Measurements from ENCODE around the gene RPIA. TPM values are rescaled to one million over a fixed set of nuclear protein-coding genes. Genes with fewer than 3 reads are reported as not detected.

Gene RPIA
- total RNA-seq, 1 donor from 2014 or later: 67.1 TPM

GRCh38 chr2:88693911-88694414 is 2.5 kb downstream of the RPIA start:
- peaks cover 8% of the 10 kb centered on the region for H3K36me3 Mint-ChIP-seq (ENCODE audit: low read depth)
- H3K27ac Mint-ChIP-seq: no peak overlapping the region
- no peak overlapping the region for H3K4me3 Mint-ChIP-seq (ENCODE audit: low read depth)
- no peak for DNase-seq (ENCODE audit: low spot score)
- intact Hi-C loops (cut with micrococcal nuclease): loop anchor here (10.0 kb wide), 1 partner anchor 499 kb away; no protein-coding TSS in a partner anchor
- no peaks in the 10 kb centered on the region for H3K27me3 Mint-ChIP-seq (ENCODE audit: low read depth)
- no peaks in the 10 kb centered on the region for H3K9me3 Mint-ChIP-seq
- peaks cover 33% of the 10 kb centered on the region for H3K4me1 Mint-ChIP-seq (ENCODE audit: low read depth)

GRCh38 chr2:88696611-88697010 is 5.1 kb downstream of the RPIA start:
- Mint-ChIP-seq H3K4me3 (ENCODE audit: low read depth) (no peak overlapping the region), H3K9me3 (no peaks in the 10 kb centered on the region), H3K27me3 (ENCODE audit: low read depth) (no peaks in the 10 kb centered on the region), H3K36me3 (ENCODE audit: low read depth) (peaks cover 23% of the 10 kb centered on the region), H3K4me1 (ENCODE audit: low read depth) (peaks cover 16% of the 10 kb centered on the region), H3K27ac (no peak overlapping the region)
- intact Hi-C loops (cut with micrococcal nuclease): loop anchor here (10.0 kb wide), 1 partner anchor 502 kb away; no protein-coding TSS in a partner anchor
- no peak for DNase-seq (ENCODE audit: low spot score)

GRCh38 chr2:88697370-88698026 is 6.0 kb downstream of the RPIA start:
- H3K4me1 Mint-ChIP-seq (ENCODE audit: low read depth): peaks cover 16% of the 10 kb centered on the region
- no peak for DNase-seq (ENCODE audit: low spot score)
- H3K36me3 Mint-ChIP-seq (ENCODE audit: low read depth): peaks cover 32% of the 10 kb centered on the region
- no peak overlapping the region for H3K4me3 Mint-ChIP-seq (ENCODE audit: low read depth)
- no peak overlapping the region for H3K27ac Mint-ChIP-seq
- no peaks in the 10 kb centered on the region for H3K9me3 Mint-ChIP-seq
- H3K27me3 Mint-ChIP-seq (ENCODE audit: low read depth): no peaks in the 10 kb centered on the region
- intact Hi-C loops (cut with micrococcal nuclease): loop anchor here (10.0 kb wide), 1 partner anchor 503 kb away; no protein-coding TSS in a partner anchor

GRCh38 chr2:88698027-88698413 is 6.5 kb downstream of the RPIA start:
- no peaks in the 10 kb centered on the region for H3K9me3 Mint-ChIP-seq

GRCh38 chr2:88698498-88699233 is 7.2 kb downstream of the RPIA start:
- no peak for DNase-seq (ENCODE audit: low spot score)
- Mint-ChIP-seq H3K9me3 (no peaks in the 10 kb centered on the region), H3K27me3 (ENCODE audit: low read depth) (no peaks in the 10 kb centered on the region), H3K27ac (no peak overlapping the region), H3K4me3 (ENCODE audit: low read depth) (no peak overlapping the region), H3K4me1 (ENCODE audit: low read depth) (peaks cover 5% of the 10 kb centered on the region), H3K36me3 (ENCODE audit: low read depth) (peaks cover 44% of the 10 kb centered on the region)
- intact Hi-C loops (cut with micrococcal nuclease): loop anchor here (10.0 kb wide), 1 partner anchor 504 kb away; no protein-coding TSS in a partner anchor

More at GRCh38 chr2:88698027-88698413, 6.5 kb downstream of the RPIA start:
- peaks cover 37% of the 10 kb centered on the region for H3K36me3 Mint-ChIP-seq (ENCODE audit: low read depth)
- no peaks in the 10 kb centered on the region for H3K27me3 Mint-ChIP-seq (ENCODE audit: low read depth)
- DNase-seq (ENCODE audit: low spot score): no peak
- intact Hi-C loops (cut with micrococcal nuclease): loop anchor here (10.0 kb wide), 1 partner anchor 503 kb away; no protein-coding TSS in a partner anchor
- H3K4me3 Mint-ChIP-seq (ENCODE audit: low read depth): no peak overlapping the region
- no peak overlapping the region for H3K27ac Mint-ChIP-seq
- H3K4me1 Mint-ChIP-seq (ENCODE audit: low read depth): peaks cover 11% of the 10 kb centered on the region

GRCh38 chr2:88707003-88707402 is 15.5 kb downstream of the RPIA start:
- DNase-seq (ENCODE audit: low spot score): no peak
- no peak overlapping the region for H3K27ac Mint-ChIP-seq
- H3K4me1 Mint-ChIP-seq (ENCODE audit: low read depth): no peaks in the 10 kb centered on the region
- intact Hi-C loops (cut with micrococcal nuclease): no loop called here
- H3K36me3 Mint-ChIP-seq (ENCODE audit: low read depth): peaks cover 49% of the 10 kb centered on the region
- H3K4me3 Mint-ChIP-seq (ENCODE audit: low read depth): no peak overlapping the region
- peaks cover 22% of the 10 kb centered on the region for H3K9me3 Mint-ChIP-seq
- no peaks in the 10 kb centered on the region for H3K27me3 Mint-ChIP-seq (ENCODE audit: low read depth)

- intact Hi-C loops (cut with micrococcal nuclease): no loop called here
- peaks cover 38% of the 10 kb centered on the region for H3K36me3 Mint-ChIP-seq (ENCODE audit: low read depth)
- no peak for DNase-seq (ENCODE audit: low spot score)
- H3K4me3 Mint-ChIP-seq (ENCODE audit: low read depth): no peak overlapping the region
- peaks cover 17% of the 10 kb centered on the region for H3K9me3 Mint-ChIP-seq
- H3K27ac Mint-ChIP-seq: no peak overlapping the region
- H3K27me3 Mint-ChIP-seq (ENCODE audit: low read depth): no peaks in the 10 kb centered on the region
- H3K4me1 Mint-ChIP-seq (ENCODE audit: low read depth): no peaks in the 10 kb centered on the region
These were observed 17.7 kb downstream of the RPIA start for GRCh38 chr2:88709181-88709631.

- Mint-ChIP-seq H3K36me3 (ENCODE audit: low read depth) (peaks cover 27% of the 10 kb centered on the region), H3K27me3 (ENCODE audit: low read depth) (no peaks in the 10 kb centered on the region), H3K9me3 (no peaks in the 10 kb centered on the region), H3K4me1 (ENCODE audit: low read depth) (no peaks in the 10 kb centered on the region), H3K27ac (no peak overlapping the region), H3K4me3 (ENCODE audit: low read depth) (no peak overlapping the region)
- intact Hi-C loops (cut with micrococcal nuclease): no loop called here
- no peak for DNase-seq (ENCODE audit: low spot score)
These were observed 19.8 kb downstream of the RPIA start for GRCh38 chr2:88711289-88711688.

GRCh38 chr2:88711897-88712296 is 20.4 kb downstream of the RPIA start:
- Mint-ChIP-seq H3K36me3 (ENCODE audit: low read depth) (peaks cover 28% of the 10 kb centered on the region), H3K4me1 (ENCODE audit: low read depth) (no peaks in the 10 kb centered on the region), H3K27me3 (ENCODE audit: low read depth) (no peaks in the 10 kb centered on the region), H3K27ac (no peak overlapping the region), H3K9me3 (peaks cover 2% of the 10 kb centered on the region), H3K4me3 (ENCODE audit: low read depth) (no peak overlapping the region)
- DNase-seq (ENCODE audit: low spot score): no peak
- intact Hi-C loops (cut with micrococcal nuclease): no loop called here

GRCh38 chr2:88713408-88713807 is 21.9 kb downstream of the RPIA start:
- DNase-seq (ENCODE audit: low spot score): no peak
- Mint-ChIP-seq H3K27ac (no peak overlapping the region), H3K4me1 (ENCODE audit: low read depth) (no peaks in the 10 kb centered on the region)

GRCh38 chr2:88714667-88715066 is 23.2 kb downstream of the RPIA start:
- Mint-ChIP-seq H3K9me3 (peaks cover 15% of the 10 kb centered on the region), H3K27ac (no peak overlapping the region), H3K4me3 (ENCODE audit: low read depth) (no peak overlapping the region), H3K36me3 (ENCODE audit: low read depth) (peaks cover 41% of the 10 kb centered on the region), H3K27me3 (ENCODE audit: low read depth) (no peaks in the 10 kb centered on the region), H3K4me1 (ENCODE audit: low read depth) (no peaks in the 10 kb centered on the region)
- intact Hi-C loops (cut with micrococcal nuclease): no loop called here
- no peak for DNase-seq (ENCODE audit: low spot score)

More at GRCh38 chr2:88713408-88713807, 21.9 kb downstream of the RPIA start:
- intact Hi-C loops (cut with micrococcal nuclease): no loop called here
- no peak overlapping the region for H3K4me3 Mint-ChIP-seq (ENCODE audit: low read depth)
- H3K9me3 Mint-ChIP-seq: peaks cover 15% of the 10 kb centered on the region
- H3K36me3 Mint-ChIP-seq (ENCODE audit: low read depth): peaks cover 40% of the 10 kb centered on the region
- H3K27me3 Mint-ChIP-seq (ENCODE audit: low read depth): no peaks in the 10 kb centered on the region

- no peaks in the 10 kb centered on the region for H3K4me1 Mint-ChIP-seq (ENCODE audit: low read depth)
These were observed 28.9 kb downstream of the RPIA start for GRCh38 chr2:88720399-88720798.

GRCh38 chr2:88721268-88721667 is 29.8 kb downstream of the RPIA start:
- Mint-ChIP-seq H3K27me3 (ENCODE audit: low read depth) (no peaks in the 10 kb centered on the region), H3K27ac (no peak overlapping the region), H3K4me1 (ENCODE audit: low read depth) (peaks cover 3% of the 10 kb centered on the region), H3K4me3 (ENCODE audit: low read depth) (no peak overlapping the region), H3K9me3 (peaks cover 21% of the 10 kb centered on the region), H3K36me3 (ENCODE audit: low read depth) (peaks cover 21% of the 10 kb centered on the region)
- no peak for DNase-seq (ENCODE audit: low spot score)
- intact Hi-C loops (cut with micrococcal nuclease): no loop called here

More at GRCh38 chr2:88720399-88720798, 28.9 kb downstream of the RPIA start:
- intact Hi-C loops (cut with micrococcal nuclease): no loop called here
- H3K9me3 Mint-ChIP-seq: peaks cover 21% of the 10 kb centered on the region
- no peak overlapping the region for H3K4me3 Mint-ChIP-seq (ENCODE audit: low read depth)
- peaks cover 21% of the 10 kb centered on the region for H3K36me3 Mint-ChIP-seq (ENCODE audit: low read depth)
- H3K27ac Mint-ChIP-seq: no peak overlapping the region
- no peak for DNase-seq (ENCODE audit: low spot score)
- H3K27me3 Mint-ChIP-seq (ENCODE audit: low read depth): no peaks in the 10 kb centered on the region

Data from activated T-helper 2 cell treated with anti-CD3 and anti-CD28 coated beads, Interferon-gamma antibody, Interleukin-2, Interleukin-4, amounts not matched to agents 10 μg/mL and 5 μg/mL and 100 μg/mL, durations not matched to agents 14 hours and 24 hours and 36 hours (primary cell).